HepG2 (cell line): ENCODE results near the gene SLC5A8.

ENCODE experiments used
- CEBPB ChIP-seq: IDR thresholded peaks from 2 replicates; pipeline ENCODE4 v1.6.1; 2011; ENCODE audit warnings: low read depth, low read length, improper control_type of control experiment, borderline replicate concordance
- CHD2 ChIP-seq: IDR thresholded peaks from 2 replicates; pipeline ENCODE4 v1.6.1; 2011; ENCODE audit warnings: low read depth, low read length, improper control_type of control experiment
- DPF2 ChIP-seq: sonication (generic); formaldehyde crosslinking; IDR thresholded peaks from 2 replicates; pipeline ENCODE4 v1.4.0; 2020; ENCODE audit warnings: mild to moderate bottlenecking, low read depth, missing genetic modification reagents, borderline replicate concordance
- FOXA3 ChIP-seq: IDR thresholded peaks from 2 replicates; pipeline ENCODE4 v1.6.1; 2016; ENCODE audit warnings: missing genetic modification reagents, missing compliant biosample characterization
- HDAC6 ChIP-seq: fragments of 200-600 bp; sonication (generic); IDR thresholded peaks from 2 replicates; pipeline ENCODE4 v1.7.0; 2017; ENCODE audit warnings: mild to moderate bottlenecking, antibody characterized with exemption, low read length, low read depth
- NCOA1 ChIP-seq: sonication (generic); formaldehyde crosslinking; IDR thresholded peaks from 2 replicates; pipeline ENCODE4 v1.9.0; 2021; ENCODE audit warnings: missing genetic modification reagents
- TBL1XR1 ChIP-seq: fragments of 150-350 bp; IDR thresholded peaks from 2 replicates; pipeline ENCODE4 v1.6.1; 2014; ENCODE audit warnings: borderline replicate concordance, low read length; ENCODE audit not compliant: partially characterized antibody
- TEAD3 ChIP-seq: optimal IDR thresholded peaks from 2 replicates; pipeline ENCODE3; 2016; ENCODE audit warnings: borderline replicate concordance
- ZBTB7A ChIP-seq: sonication (generic); formaldehyde crosslinking; IDR thresholded peaks from 2 replicates; pipeline ENCODE4 v1.8.0; 2022; ENCODE audit warnings: mild to moderate bottlenecking, missing genetic modification reagents
- ZBTB8A ChIP-seq: sonication (generic); formaldehyde crosslinking; IDR thresholded peaks from 2 replicates; pipeline ENCODE4 v1.4.0; 2020; ENCODE audit warnings: mild to moderate bottlenecking, low read depth, missing genetic modification reagents, borderline replicate concordance
- ZMAT3 ChIP-seq: sonication (generic); formaldehyde crosslinking; conservative IDR thresholded peaks from 2 replicates; pipeline ENCODE4 v1.7.0; 2021; ENCODE audit warnings: missing genetic modification reagents
- ZNF609 ChIP-seq: sonication (generic); formaldehyde crosslinking; IDR thresholded peaks from 2 replicates; pipeline ENCODE4 v1.4.0; 2020; ENCODE audit warnings: mild to moderate bottlenecking, missing genetic modification reagents, borderline replicate concordance
- ZSCAN21 ChIP-seq: sonication (generic); formaldehyde crosslinking; IDR thresholded peaks from 2 replicates; pipeline ENCODE4 v1.8.0; 2022; ENCODE audit warnings: mild to moderate bottlenecking, missing genetic modification reagents, moderate library complexity, borderline replicate concordance
- TF ChIP-seq, protein P1 (sequence below): sonication (generic); formaldehyde crosslinking; IDR thresholded peaks from 2 replicates; pipeline ENCODE4 v1.5.0; 2020; ENCODE audit warnings: mild to moderate bottlenecking, missing genetic modification reagents, moderate library complexity

GRCh38 chr12:101221301-101221700 is 11.3 kb upstream of the SLC5A8 start:
- TF ChIP-seq CEBPB, result no peak
- TF ChIP-seq DPF2 (CRISPR knock-in tag), result no peak
- no peak for TF ChIP-seq ZMAT3
- no peak for TF ChIP-seq ZBTB8A (CRISPR knock-in tag)
- no peak for TF ChIP-seq TBL1XR1
- no peak for TF ChIP-seq TEAD3 (CRISPR knock-in tag)
- TF ChIP-seq HDAC6, result no peak
- no peak for TF ChIP-seq ZSCAN21 (CRISPR knock-in tag)
- no peak for TF ChIP-seq FOXA3 (CRISPR knock-in tag)
- TF ChIP-seq, protein P1, sequence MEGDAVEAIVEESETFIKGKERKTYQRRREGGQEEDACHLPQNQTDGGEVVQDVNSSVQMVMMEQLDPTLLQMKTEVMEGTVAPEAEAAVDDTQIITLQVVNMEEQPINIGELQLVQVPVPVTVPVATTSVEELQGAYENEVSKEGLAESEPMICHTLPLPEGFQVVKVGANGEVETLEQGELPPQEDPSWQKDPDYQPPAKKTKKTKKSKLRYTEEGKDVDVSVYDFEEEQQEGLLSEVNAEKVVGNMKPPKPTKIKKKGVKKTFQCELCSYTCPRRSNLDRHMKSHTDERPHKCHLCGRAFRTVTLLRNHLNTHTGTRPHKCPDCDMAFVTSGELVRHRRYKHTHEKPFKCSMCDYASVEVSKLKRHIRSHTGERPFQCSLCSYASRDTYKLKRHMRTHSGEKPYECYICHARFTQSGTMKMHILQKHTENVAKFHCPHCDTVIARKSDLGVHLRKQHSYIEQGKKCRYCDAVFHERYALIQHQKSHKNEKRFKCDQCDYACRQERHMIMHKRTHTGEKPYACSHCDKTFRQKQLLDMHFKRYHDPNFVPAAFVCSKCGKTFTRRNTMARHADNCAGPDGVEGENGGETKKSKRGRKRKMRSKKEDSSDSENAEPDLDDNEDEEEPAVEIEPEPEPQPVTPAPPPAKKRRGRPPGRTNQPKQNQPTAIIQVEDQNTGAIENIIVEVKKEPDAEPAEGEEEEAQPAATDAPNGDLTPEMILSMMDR (CRISPR knock-in tag), result no peak
- no peak for TF ChIP-seq NCOA1 (CRISPR knock-in tag)
- TF ChIP-seq CHD2, result no peak
- TF ChIP-seq ZNF609 (CRISPR knock-in tag), result no peak
- TF ChIP-seq ZBTB7A, result no peak
